WTC11 (cell line): ENCODE results near the gene BIRC5.

Experiments
- ATF1 ChIP-seq: sonication (generic); formaldehyde crosslinking; IDR thresholded peaks from 2 replicates; pipeline ENCODE4 v1.8.1; 2023; ENCODE audit warnings: mild to moderate bottlenecking, moderate library complexity, missing genetic modification reagents
- ELF4 ChIP-seq: sonication (generic); formaldehyde crosslinking; IDR thresholded peaks from 2 replicates; pipeline ENCODE4 v1.8.1; 2022; ENCODE audit warnings: low read depth, mild to moderate bottlenecking, moderate library complexity, missing genetic modification reagents
- RELA ChIP-seq: sonication (generic); formaldehyde crosslinking; IDR thresholded peaks from 2 replicates; pipeline ENCODE4 v1.8.1; 2022; ENCODE audit warnings: missing genetic modification reagents, mild to moderate bottlenecking, borderline replicate concordance
- ZNF671 ChIP-seq: fragments of 250-450 bp; sonication (Bioruptor Pico); IDR thresholded peaks from 2 replicates; pipeline ENCODE4 v1.8.0; 2021; ENCODE audit warnings: mild to moderate bottlenecking
- TF ChIP-seq, protein P1 (sequence below): fragments of 200-600 bp; IDR thresholded peaks from 2 replicates; pipeline ENCODE4 v1.8.0; 2022; ENCODE audit warnings: antibody characterized with exemption

DNA sequence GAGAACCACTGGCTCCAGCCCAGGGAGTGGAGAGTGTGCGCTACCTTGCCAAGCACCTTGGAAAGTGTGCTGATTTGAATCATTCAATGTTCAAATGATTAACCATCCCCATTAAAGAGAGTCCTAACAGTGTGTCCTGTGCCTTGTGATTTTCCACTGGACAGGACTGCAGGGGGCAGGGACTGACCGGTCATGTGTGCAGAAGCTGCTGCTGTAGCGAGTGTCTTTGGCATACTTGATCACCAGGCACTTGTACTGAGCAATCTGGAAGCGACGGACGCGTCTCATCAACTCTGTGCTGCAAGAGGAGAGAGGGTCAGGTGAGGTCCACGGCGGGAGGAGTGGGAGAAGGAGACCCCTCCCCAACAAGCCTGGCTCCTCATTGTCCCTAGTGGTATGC lies 29.2 kb upstream of the BIRC5 start:
- TF ChIP-seq ELF4 (CRISPR knock-in tag) (no peak), RELA (no peak), ATF1 (CRISPR knock-in tag) (no peak), ZNF671 (CRISPR knock-in tag) (no peak)
- TF ChIP-seq, protein P1, sequence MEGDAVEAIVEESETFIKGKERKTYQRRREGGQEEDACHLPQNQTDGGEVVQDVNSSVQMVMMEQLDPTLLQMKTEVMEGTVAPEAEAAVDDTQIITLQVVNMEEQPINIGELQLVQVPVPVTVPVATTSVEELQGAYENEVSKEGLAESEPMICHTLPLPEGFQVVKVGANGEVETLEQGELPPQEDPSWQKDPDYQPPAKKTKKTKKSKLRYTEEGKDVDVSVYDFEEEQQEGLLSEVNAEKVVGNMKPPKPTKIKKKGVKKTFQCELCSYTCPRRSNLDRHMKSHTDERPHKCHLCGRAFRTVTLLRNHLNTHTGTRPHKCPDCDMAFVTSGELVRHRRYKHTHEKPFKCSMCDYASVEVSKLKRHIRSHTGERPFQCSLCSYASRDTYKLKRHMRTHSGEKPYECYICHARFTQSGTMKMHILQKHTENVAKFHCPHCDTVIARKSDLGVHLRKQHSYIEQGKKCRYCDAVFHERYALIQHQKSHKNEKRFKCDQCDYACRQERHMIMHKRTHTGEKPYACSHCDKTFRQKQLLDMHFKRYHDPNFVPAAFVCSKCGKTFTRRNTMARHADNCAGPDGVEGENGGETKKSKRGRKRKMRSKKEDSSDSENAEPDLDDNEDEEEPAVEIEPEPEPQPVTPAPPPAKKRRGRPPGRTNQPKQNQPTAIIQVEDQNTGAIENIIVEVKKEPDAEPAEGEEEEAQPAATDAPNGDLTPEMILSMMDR: no peak
